Hepatocyte (in vitro differentiated cells): ENCODE results near the gene SLC2A4. TPM values are rescaled to one million over a fixed set of nuclear protein-coding genes. Genes with fewer than 3 reads are reported as not detected.

ENCODE experiments used
- DNase-seq: peaks from one replicate; pipeline ENCODE4 v3.0.0-alpha.2; 2016; ENCODE audit warnings: low spot score
- H2AFZ ChIP-seq: fragments of 200-600 bp; sonication (generic); 2 replicates; pipeline ENCODE4 v1.6.0; 2016; ENCODE audit warnings: antibody characterized with exemption, mild to moderate bottlenecking
- H3K27ac ChIP-seq: fragments of 200-600 bp; sonication (generic); 2 replicates; pipeline ENCODE4 v1.5.1; 2016; ENCODE audit warnings: mild to moderate bottlenecking
- H3K27me3 ChIP-seq: fragments of 200-600 bp; sonication (generic); 2 replicates; pipeline ENCODE4 v1.6.1; 2016
- H3K36me3 ChIP-seq: fragments of 200-600 bp; sonication (generic); replicated peaks from 2 replicates; pipeline ENCODE4 v1.5.1; 2016; ENCODE audit warnings: low read depth; ENCODE audit not compliant: insufficient read depth
- H3K4me1 ChIP-seq: fragments of 200-600 bp; sonication (generic); 2 replicates; pipeline ENCODE4 v1.5.1; 2016; ENCODE audit warnings: mild to moderate bottlenecking, moderate library complexity; ENCODE audit not compliant: insufficient read depth
- H3K4me2 ChIP-seq: fragments of 200-600 bp; sonication (generic); 2 replicates; pipeline ENCODE4 v1.6.0; 2016
- H3K4me3 ChIP-seq: fragments of 200-600 bp; sonication (generic); 2 replicates; pipeline ENCODE4 v1.5.1; 2016; ENCODE audit warnings: mild to moderate bottlenecking
- H3K79me2 ChIP-seq: fragments of 200-600 bp; sonication (generic); 2 replicates; pipeline ENCODE4 v1.6.0; 2017; ENCODE audit warnings: mild to moderate bottlenecking
- H3K9me2 ChIP-seq: fragments of 200-600 bp; sonication (generic); replicated peaks from 2 replicates; pipeline ENCODE4 v1.6.0; 2017; ENCODE audit warnings: mild to moderate bottlenecking; ENCODE audit not compliant: insufficient read depth
- H3K9me3 ChIP-seq: fragments of 200-600 bp; sonication (generic); 2 replicates; pipeline ENCODE4 v1.5.1; 2016; ENCODE audit warnings: low read depth, mild to moderate bottlenecking
- H4K20me1 ChIP-seq: fragments of 200-600 bp; sonication (generic); 2 replicates; pipeline ENCODE4 v1.6.0; 2016; ENCODE audit warnings: mild to moderate bottlenecking; ENCODE audit not compliant: insufficient read depth, poor library complexity, severe bottlenecking
- CTCF ChIP-seq: fragments of 200-600 bp; sonication (generic); IDR thresholded peaks from 2 replicates; pipeline ENCODE4 v1.5.1; 2016; ENCODE audit warnings: antibody characterized with exemption, mild to moderate bottlenecking; ENCODE audit not compliant: poor library complexity
- EZH2 ChIP-seq: fragments of 200-600 bp; sonication (generic); IDR thresholded peaks from 2 replicates; pipeline ENCODE4 v1.6.1; 2016; ENCODE audit warnings: antibody characterized with exemption, mild to moderate bottlenecking, borderline replicate concordance
- EZH2phosphoT487 ChIP-seq: fragments of 200-600 bp; sonication (generic); IDR thresholded peaks from one replicate; pipeline ENCODE4 v1.6.1; 2018; ENCODE audit warnings: antibody characterized with exemption, mild to moderate bottlenecking, low read depth, moderate library complexity; ENCODE audit not compliant: unreplicated experiment, severe bottlenecking
- WGBS: methylation state at CpG from one replicate; pipeline ENCODE4 v1.1.6; 2016; ENCODE audit warnings: low lambda C conversion rate; ENCODE audit errors: missing lambda C conversion rate; 5-methylcytosine and 5-hydroxymethylcytosine counted together
- polyA plus RNA-seq: library from polyadenylated mRNA; unstranded; fragments of >200 nt; fragmentation: Nextera tagmentation; extraction: Ambion mirVana; gene quantifications from 2 replicates; pipeline ENCODE4 v1.2.1, GENCODE V29; 2016
- total RNA-seq: library from RNA; depleted of rRNA; stranded (reverse); fragments of >200 nt; gene quantifications from 2 replicates; pipeline ENCODE4 v1.2.3, GENCODE V29; 2014

Gene SLC2A4
- total and polyA plus RNA-seq, 2 experiments from 2014 or later = 0.42 to 1.6 TPM

GRCh38 chr17:7323731-7324437, 42.4 kb downstream of the SLC2A4 start:
- H3K4me3 ChIP-seq = no peak overlapping the region
- WGBS = 75% methylated on average over 39 of the region's 39 CpGs
- no peak overlapping the region for H3K4me2 ChIP-seq
- no peak overlapping the region for H3K27ac ChIP-seq
- H3K79me2 ChIP-seq = peaks cover 17% of the 10 kb centered on the region
- H3K4me1 ChIP-seq = peaks cover 5% of the 10 kb centered on the region
- H4K20me1 ChIP-seq = no peaks in the 10 kb centered on the region
- no peaks in the 10 kb centered on the region for H3K9me2 ChIP-seq
- DNase-seq = peak; percentile 49
- no peaks in the 10 kb centered on the region for H3K36me3 ChIP-seq
- H3K9me3 ChIP-seq = no peaks in the 10 kb centered on the region
- H3K27me3 ChIP-seq = no peaks in the 10 kb centered on the region
- TF ChIP-seq CTCF (peak; percentile 61), EZH2phosphoT487 (no peak), EZH2 (no peak)
- H2AFZ ChIP-seq = no peak overlapping the region

GRCh38 chr17:7324438-7324779, 42.9 kb downstream of the SLC2A4 start:
- no peaks in the 10 kb centered on the region for H3K36me3 ChIP-seq

GRCh38 chr17:7325031-7325528, 43.6 kb downstream of the SLC2A4 start:
- 98% methylated on average over 17 of the region's 19 CpGs for WGBS
- Histone ChIP-seq H3K27me3 (no peaks in the 10 kb centered on the region), H3K4me2 (no peak overlapping the region), H3K4me3 (no peak overlapping the region), H3K79me2 (peaks cover 17% of the 10 kb centered on the region), H3K27ac (no peak overlapping the region), H2AFZ (no peak overlapping the region), H3K4me1 (peaks cover 5% of the 10 kb centered on the region), H4K20me1 (no peaks in the 10 kb centered on the region), H3K9me3 (no peaks in the 10 kb centered on the region), H3K36me3 (no peaks in the 10 kb centered on the region), H3K9me2 (no peaks in the 10 kb centered on the region)
- TF ChIP-seq EZH2 = no peak
- no peak for TF ChIP-seq EZH2phosphoT487
- no peak for TF ChIP-seq CTCF
- no peak for DNase-seq

More at GRCh38 chr17:7324438-7324779, 42.9 kb downstream of the SLC2A4 start:
- no peaks in the 10 kb centered on the region for H3K9me3 ChIP-seq
- H3K9me2 ChIP-seq = no peaks in the 10 kb centered on the region
- no peak overlapping the region for H3K27ac ChIP-seq
- no peaks in the 10 kb centered on the region for H4K20me1 ChIP-seq
- H3K4me3 ChIP-seq = no peak overlapping the region
- no peak overlapping the region for H3K4me2 ChIP-seq
- no peak for DNase-seq
- H3K79me2 ChIP-seq = peaks cover 17% of the 10 kb centered on the region
- no peaks in the 10 kb centered on the region for H3K27me3 ChIP-seq
- TF ChIP-seq CTCF (no peak), EZH2 (no peak), EZH2phosphoT487 (no peak)
- H3K4me1 ChIP-seq = peaks cover 5% of the 10 kb centered on the region
- H2AFZ ChIP-seq = no peak overlapping the region
- 89% methylated on average over 3 of the region's 3 CpGs for WGBS
